GM12878 (cell line): Measurements from ENCODE around the gene RBBP8NL.

Source experiments
- KDM1A ChIP-seq: fragments of 200-600 bp; sonication (generic); IDR thresholded peaks from 2 replicates; pipeline ENCODE4 v1.6.1; 2016; ENCODE audit warnings: borderline replicate concordance
- MEF2B ChIP-seq: fragments of 450-650 bp; IDR thresholded peaks from 2 replicates; pipeline ENCODE4 v1.6.1; 2018; ENCODE audit warnings: mild to moderate bottlenecking, moderate library complexity; ENCODE audit not compliant: partially characterized antibody, poor library complexity, severe bottlenecking
- POLR2A ChIP-seq: IDR thresholded peaks from 2 replicates; pipeline ENCODE4 v1.6.1; 2011; ENCODE audit warnings: low read depth, mild to moderate bottlenecking, low read length
- POLR2AphosphoS5 ChIP-seq: IDR thresholded peaks from 2 replicates; pipeline ENCODE4 v1.6.1; 2011; ENCODE audit warnings: mild to moderate bottlenecking, low read length, inconsistent platforms
- YY1 ChIP-seq: IDR thresholded peaks from 2 replicates; pipeline ENCODE4 v1.6.1; 2011; ENCODE audit warnings: low read depth, mild to moderate bottlenecking, low read length
- TF ChIP-seq, protein P1 (sequence below), 3 experiments: IDR thresholded peaks in 2 of 3; conservative IDR thresholded peaks in 1 of 3; 2 replicates each; pipeline ENCODE4 v1.5.1; 2011; ENCODE audit warnings: low read depth in 3 of 3, low read length in 3 of 3, mild to moderate bottlenecking in 3 of 3, control low read depth in 2 of 3, moderate library complexity in 2 of 3, inconsistent platforms in 1 of 3, mixed read lengths in 1 of 3; ENCODE audit not compliant: control insufficient read depth in 2 of 3, insufficient read depth in 1 of 3; ENCODE audit errors: extremely low read depth in 1 of 3

DNA sequence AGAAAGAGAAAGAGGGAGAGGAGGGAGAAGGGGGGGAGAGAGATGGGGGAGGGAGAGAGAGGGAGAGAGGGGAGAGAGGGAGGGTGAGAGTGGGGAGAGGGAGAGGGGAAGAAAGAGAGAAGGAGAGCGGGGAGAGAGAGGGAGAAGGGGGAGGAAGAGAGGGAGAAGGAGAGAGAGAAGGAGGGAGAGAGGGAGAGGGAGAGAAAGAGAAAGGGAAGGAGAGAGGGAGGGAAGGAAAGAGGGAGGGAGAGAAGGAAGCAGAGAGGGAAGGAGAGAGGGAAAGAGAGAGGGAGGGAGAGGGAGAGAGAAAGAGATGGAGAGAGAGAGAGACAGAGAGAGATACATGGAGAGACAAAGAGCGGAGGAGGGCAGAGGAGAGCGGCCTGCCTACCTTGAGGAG, 24.6 kb upstream of the RBBP8NL start:
- TF ChIP-seq POLR2AphosphoS5, result no peak
- TF ChIP-seq KDM1A, result no peak
- no peak for TF ChIP-seq MEF2B
- TF ChIP-seq, protein P1, sequence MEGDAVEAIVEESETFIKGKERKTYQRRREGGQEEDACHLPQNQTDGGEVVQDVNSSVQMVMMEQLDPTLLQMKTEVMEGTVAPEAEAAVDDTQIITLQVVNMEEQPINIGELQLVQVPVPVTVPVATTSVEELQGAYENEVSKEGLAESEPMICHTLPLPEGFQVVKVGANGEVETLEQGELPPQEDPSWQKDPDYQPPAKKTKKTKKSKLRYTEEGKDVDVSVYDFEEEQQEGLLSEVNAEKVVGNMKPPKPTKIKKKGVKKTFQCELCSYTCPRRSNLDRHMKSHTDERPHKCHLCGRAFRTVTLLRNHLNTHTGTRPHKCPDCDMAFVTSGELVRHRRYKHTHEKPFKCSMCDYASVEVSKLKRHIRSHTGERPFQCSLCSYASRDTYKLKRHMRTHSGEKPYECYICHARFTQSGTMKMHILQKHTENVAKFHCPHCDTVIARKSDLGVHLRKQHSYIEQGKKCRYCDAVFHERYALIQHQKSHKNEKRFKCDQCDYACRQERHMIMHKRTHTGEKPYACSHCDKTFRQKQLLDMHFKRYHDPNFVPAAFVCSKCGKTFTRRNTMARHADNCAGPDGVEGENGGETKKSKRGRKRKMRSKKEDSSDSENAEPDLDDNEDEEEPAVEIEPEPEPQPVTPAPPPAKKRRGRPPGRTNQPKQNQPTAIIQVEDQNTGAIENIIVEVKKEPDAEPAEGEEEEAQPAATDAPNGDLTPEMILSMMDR (IDR thresholded peaks at IDR 0.05 in 2 of 3, conservative IDR thresholded peaks at IDR 0.05 in 1 of 3; ENCODE audit: control insufficient read depth in 2 of 3, extremely low read depth in 1 of 3, insufficient read depth in 1 of 3, low read depth in 3 of 3, low read length in 3 of 3), result no peak
- TF ChIP-seq YY1, result no peak
- no peak for TF ChIP-seq POLR2A
